ENCODE results near the gene AVPR1B. TPM values are rescaled to one million over a fixed set of nuclear protein-coding genes. Genes with fewer than 3 reads are reported as not detected.

AVPR1B gene
- total RNA-seq, 1 experiment from 2014 or later, result not detected

DNA sequence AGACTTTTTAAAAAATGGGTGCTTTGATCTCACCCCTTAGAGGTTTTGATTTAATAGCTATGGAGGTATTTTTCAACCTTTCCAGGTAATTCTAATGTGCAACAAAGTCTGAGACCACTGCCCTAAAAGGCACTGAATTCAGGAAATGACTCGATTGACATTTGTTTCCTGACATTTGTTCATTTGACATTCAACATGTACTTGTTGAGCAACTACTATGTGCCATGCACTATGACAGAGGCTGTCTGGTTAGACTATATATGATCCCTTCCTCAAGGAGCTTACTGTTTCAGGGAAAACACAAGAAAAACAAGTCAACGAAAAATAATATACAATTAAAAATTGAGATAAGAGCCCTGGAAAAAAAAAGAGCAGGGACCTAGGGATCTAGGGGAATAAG is 25.6 kb upstream of the AVPR1B start:
- Histone ChIP-seq H3K4ac (ENCODE audit: low read depth, low read length) (no peak overlapping the region), H2BK20ac (ENCODE audit: low read depth, low read length, poor library complexity, severe bottlenecking) (no peak overlapping the region), H3K56ac (ENCODE audit: insufficient read length, low read depth, low read length) (no peak overlapping the region), H3K4me1 (ENCODE audit: insufficient read depth, low read length) (no peaks in the 10 kb centered on the region; the same call in 1 of the 2 replicates), H4K91ac (ENCODE audit: insufficient read length, low read depth, low read length) (no peak overlapping the region), H3K27ac (ENCODE audit: insufficient read length, low read depth, low read length) (no peak overlapping the region), H4K8ac (replicated peaks; ENCODE audit: insufficient read length, low read depth, low read length) (no peak overlapping the region), H3K79me1 (ENCODE audit: insufficient read depth, low read depth, low read length, poor library complexity, severe bottlenecking) (no peaks in the 10 kb centered on the region), H3K4me2 (ENCODE audit: insufficient read depth, insufficient read length, low read length) (no peak overlapping the region), H2BK5ac (ENCODE audit: insufficient read length, low read length) (no peak overlapping the region), H4K20me1 (ENCODE audit: control insufficient read depth, insufficient read depth, insufficient read length) (no peaks in the 10 kb centered on the region), H3K14ac (ENCODE audit: insufficient read depth, low read length) (no peak overlapping the region), H3K79me2 (ENCODE audit: insufficient read depth, low read length) (no peaks in the 10 kb centered on the region), H2AK5ac (ENCODE audit: insufficient read length, low read length) (no peak overlapping the region), H2AFZ (ENCODE audit: low read length) (no peak overlapping the region), H3K23me2 (ENCODE audit: insufficient read length, low read depth, low read length, poor library complexity, severe bottlenecking) (no peaks in the 10 kb centered on the region), H4K5ac (ENCODE audit: insufficient read length, low read depth, low read length) (no peak overlapping the region), H3K9ac (ENCODE audit: extremely low read depth, insufficient read length, low read length) (no peak overlapping the region), H3K9me3 (ENCODE audit: control insufficient read depth, low read depth, low read length) (no peaks in the 10 kb centered on the region), H3K27me3 (ENCODE audit: insufficient read depth, low read length) (no peaks in the 10 kb centered on the region), H3K23ac (ENCODE audit: insufficient read length, low read depth, low read length) (no peak overlapping the region), H2BK120ac (ENCODE audit: low read depth, low read length, poor library complexity, severe bottlenecking) (no peak overlapping the region), H3K18ac (ENCODE audit: insufficient read length, low read depth, low read length) (no peak overlapping the region), H2BK15ac (ENCODE audit: low read depth, low read length) (no peak overlapping the region), H3T11ph (ENCODE audit: low read length) (no peak overlapping the region), H2BK12ac (ENCODE audit: insufficient read length, low read depth, low read length) (no peak overlapping the region)
- H3K4me3 Mint-ChIP-seq, result no peak overlapping the region
- peaks cover 8% of the 10 kb centered on the region for H3K27me3 Mint-ChIP-seq (ENCODE audit: low read depth)
- TF ChIP-seq, protein P1, sequence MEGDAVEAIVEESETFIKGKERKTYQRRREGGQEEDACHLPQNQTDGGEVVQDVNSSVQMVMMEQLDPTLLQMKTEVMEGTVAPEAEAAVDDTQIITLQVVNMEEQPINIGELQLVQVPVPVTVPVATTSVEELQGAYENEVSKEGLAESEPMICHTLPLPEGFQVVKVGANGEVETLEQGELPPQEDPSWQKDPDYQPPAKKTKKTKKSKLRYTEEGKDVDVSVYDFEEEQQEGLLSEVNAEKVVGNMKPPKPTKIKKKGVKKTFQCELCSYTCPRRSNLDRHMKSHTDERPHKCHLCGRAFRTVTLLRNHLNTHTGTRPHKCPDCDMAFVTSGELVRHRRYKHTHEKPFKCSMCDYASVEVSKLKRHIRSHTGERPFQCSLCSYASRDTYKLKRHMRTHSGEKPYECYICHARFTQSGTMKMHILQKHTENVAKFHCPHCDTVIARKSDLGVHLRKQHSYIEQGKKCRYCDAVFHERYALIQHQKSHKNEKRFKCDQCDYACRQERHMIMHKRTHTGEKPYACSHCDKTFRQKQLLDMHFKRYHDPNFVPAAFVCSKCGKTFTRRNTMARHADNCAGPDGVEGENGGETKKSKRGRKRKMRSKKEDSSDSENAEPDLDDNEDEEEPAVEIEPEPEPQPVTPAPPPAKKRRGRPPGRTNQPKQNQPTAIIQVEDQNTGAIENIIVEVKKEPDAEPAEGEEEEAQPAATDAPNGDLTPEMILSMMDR (conservative IDR thresholded peaks at IDR 0.05), result no peak
- peaks cover 5 to 9% of the 10 kb centered on the region in 2 experiments for H3K4me1 Mint-ChIP-seq
- H3K27ac Mint-ChIP-seq, result no peak overlapping the region
- WGBS (ENCODE audit: extremely low coverage, insufficient read length, low lambda C conversion rate), result no CpG with 5 or more reads among the region's 2 CpGs
- peaks cover 0 to 2% of the 10 kb centered on the region in 2 experiments; a peak in 3 of 5 replicates for H3K9me3 Mint-ChIP-seq
- no peak for DNase-seq
- peaks cover 0 to 5% (median 0%) of the 10 kb centered on the region in 3 experiments; a peak in 3 of 7 replicates for H3K36me3 Mint-ChIP-seq (ENCODE audit: insufficient read depth in 1 of 3, low read depth in 3 of 3)
